IMR-90 (cell line): ENCODE measurements around the gene RNH1. TPM values are rescaled to one million over a fixed set of nuclear protein-coding genes. Genes with fewer than 3 reads are reported as not detected.

Experiments used
- CEBPB ChIP-seq: IDR thresholded peaks from 2 replicates; pipeline ENCODE4 v1.6.1; 2012; ENCODE audit warnings: low read depth, low read length, improper control_type of control experiment
- CHD1 ChIP-seq: IDR thresholded peaks from 2 replicates; pipeline ENCODE4 v1.6.1; 2012; ENCODE audit warnings: low read depth, low read length, improper control_type of control experiment
- polyA plus RNA-seq, 3 experiments: library from polyadenylated mRNA; depleted of rRNA; stranded (reverse); fragments of >200 nt; gene quantifications; 2 replicates each; pipeline ENCODE4 v1.2.3, GENCODE V29; 2012; ENCODE audit warnings: low replicate concordance in 1 of 3
- total RNA-seq: library from RNA; depleted of rRNA; stranded (reverse); fragments of >200 nt; gene quantifications from 2 replicates; pipeline ENCODE4 v1.2.3, GENCODE V29; 2012; rRNA removed

RNH1 gene
- total and polyA plus RNA-seq, 2 of the 4 experiments (the other 2 are of a cell fraction): 138 to 247 TPM

- TF ChIP-seq CEBPB (no peak), CHD1 (no peak)
Observed at GRCh38 chr11:445765-446588, 61.1 kb downstream of the RNH1 start (continued).

Other genes with a start within 250 kb of the RNH1 start
- gene NLRP6, start 228.8 kb downstream of the RNH1 start, total RNA-seq: not detected in 2 replicates
- not detected in 2 replicates for gene NLRP6, start 228.8 kb downstream of the RNH1 start, polyA plus RNA-seq (2012; rRNA removed)
- gene PGGHG, start 218.1 kb downstream of the RNH1 start, total RNA-seq: 1.4 and 1.8 TPM in 2 replicates
- gene PGGHG, start 218.1 kb downstream of the RNH1 start, polyA plus RNA-seq (2012; rRNA removed): 16.2 and 17.0 TPM in 2 replicates
- not detected in 2 replicates for gene IFITM5, start 207.7 kb downstream of the RNH1 start, total RNA-seq
- not detected in 2 replicates for gene IFITM5, start 207.7 kb downstream of the RNH1 start, polyA plus RNA-seq (2012; rRNA removed)
- gene IFITM2, start 199.4 kb downstream of the RNH1 start, total RNA-seq: 26.4 and 31.2 TPM in 2 replicates
- gene IFITM2, start 199.4 kb downstream of the RNH1 start, polyA plus RNA-seq (2012; rRNA removed): 564 and 600 TPM in 2 replicates
- 14.4 and 24.2 TPM in 2 replicates for gene IFITM1, start 193.2 kb downstream of the RNH1 start, total RNA-seq
- 67.5 and 68.9 TPM in 2 replicates for gene IFITM1, start 193.2 kb downstream of the RNH1 start, polyA plus RNA-seq (2012; rRNA removed)
- gene IFITM3, start 186.4 kb downstream of the RNH1 start, total RNA-seq: 40.9 and 52.5 TPM in 2 replicates
- 906 and 1,008 TPM in 2 replicates for gene IFITM3, start 186.4 kb downstream of the RNH1 start, polyA plus RNA-seq (2012; rRNA removed)
- gene B4GALNT4, start 137.7 kb downstream of the RNH1 start, total RNA-seq: 5.2 and 6.1 TPM in 2 replicates
- gene B4GALNT4, start 137.7 kb downstream of the RNH1 start, polyA plus RNA-seq (2012; rRNA removed): 38.6 and 45.4 TPM in 2 replicates
- 1.4 and 2.2 TPM in 2 replicates for gene PKP3, start 113.0 kb downstream of the RNH1 start, total RNA-seq
- gene PKP3, start 113.0 kb downstream of the RNH1 start, polyA plus RNA-seq (2012; rRNA removed): 1.5 and 2.6 TPM in 2 replicates
- gene SIGIRR, start 92.2 kb downstream of the RNH1 start, total RNA-seq: 9.4 and 10.9 TPM in 2 replicates
- gene SIGIRR, start 92.2 kb downstream of the RNH1 start, polyA plus RNA-seq (2012; rRNA removed): 27.6 and 33.8 TPM in 2 replicates
- not detected in 2 replicates for gene ANO9, start 65.2 kb downstream of the RNH1 start, total RNA-seq
- gene ANO9, start 65.2 kb downstream of the RNH1 start, polyA plus RNA-seq (2012; rRNA removed): not detected in 2 replicates
- 21.4 and 23.5 TPM in 2 replicates for gene PTDSS2, start 57.0 kb downstream of the RNH1 start, total RNA-seq
- 26.6 and 29.8 TPM in 2 replicates for gene PTDSS2, start 57.0 kb downstream of the RNH1 start, polyA plus RNA-seq (2012; rRNA removed)
- gene HRAS, start 28.3 kb upstream of the RNH1 start, total RNA-seq: 99.4 and 108 TPM in 2 replicates
- gene HRAS, start 28.3 kb upstream of the RNH1 start, polyA plus RNA-seq (2012; rRNA removed): 123 and 154 TPM in 2 replicates
- gene LRRC56, start 30.3 kb upstream of the RNH1 start, total RNA-seq: 0.28 and 0.36 TPM in 2 replicates
- gene LRRC56, start 30.3 kb upstream of the RNH1 start, polyA plus RNA-seq (2012; rRNA removed): 1.3 and 1.7 TPM in 2 replicates
- 0.18 and 0.28 TPM in 2 replicates for gene LMNTD2, start 53.5 kb upstream of the RNH1 start, total RNA-seq
- 1.3 and 2.5 TPM in 2 replicates for gene LMNTD2, start 53.5 kb upstream of the RNH1 start, polyA plus RNA-seq (2012; rRNA removed)
- 6.8 and 6.9 TPM in 2 replicates for gene RASSF7, start 53.7 kb upstream of the RNH1 start, total RNA-seq
- 18.5 and 24.2 TPM in 2 replicates for gene RASSF7, start 53.7 kb upstream of the RNH1 start, polyA plus RNA-seq (2012; rRNA removed)
- 10.9 and 12.2 TPM in 2 replicates for gene PHRF1, start 69.2 kb upstream of the RNH1 start, total RNA-seq
- 17.5 and 23.0 TPM in 2 replicates for gene PHRF1, start 69.2 kb upstream of the RNH1 start, polyA plus RNA-seq (2012; rRNA removed)
- 1.4 and 1.6 TPM in 2 replicates for gene IRF7, start 108.7 kb upstream of the RNH1 start, total RNA-seq
- 4.5 and 5.8 TPM in 2 replicates for gene IRF7, start 108.7 kb upstream of the RNH1 start, polyA plus RNA-seq (2012; rRNA removed)
- not detected in 2 replicates for gene CDHR5, start 117.7 kb upstream of the RNH1 start, total RNA-seq
- not detected in 2 replicates for gene CDHR5, start 117.7 kb upstream of the RNH1 start, polyA plus RNA-seq (2012; rRNA removed)
- not detected in 2 replicates for gene SCT, start 119.9 kb upstream of the RNH1 start, total RNA-seq
- not detected in 2 replicates for gene SCT, start 119.9 kb upstream of the RNH1 start, polyA plus RNA-seq (2012; rRNA removed)
- gene DRD4, start 130.0 kb upstream of the RNH1 start, total RNA-seq: not detected in 2 replicates
- not detected in 2 replicates for gene DRD4, start 130.0 kb upstream of the RNH1 start, polyA plus RNA-seq (2012; rRNA removed)
- 21.7 and 22.9 TPM in 2 replicates for gene DEAF1, start 188.0 kb upstream of the RNH1 start, total RNA-seq
- 31.6 and 35.8 TPM in 2 replicates for gene DEAF1, start 188.0 kb upstream of the RNH1 start, polyA plus RNA-seq (2012; rRNA removed)
- gene TMEM80, start 188.6 kb upstream of the RNH1 start, total RNA-seq: 5.0 and 5.6 TPM in 2 replicates
- gene TMEM80, start 188.6 kb upstream of the RNH1 start, polyA plus RNA-seq (2012; rRNA removed): 21.2 and 21.7 TPM in 2 replicates
- gene EPS8L2, start 199.0 kb upstream of the RNH1 start, total RNA-seq: 12.2 and 17.2 TPM in 2 replicates
- gene EPS8L2, start 199.0 kb upstream of the RNH1 start, polyA plus RNA-seq (2012; rRNA removed): 38.7 and 39.4 TPM in 2 replicates
- gene TALDO1, start 240.2 kb upstream of the RNH1 start, total RNA-seq: 147 and 156 TPM in 2 replicates
- 210 and 228 TPM in 2 replicates for gene TALDO1, start 240.2 kb upstream of the RNH1 start, polyA plus RNA-seq (2012; rRNA removed)